CD4-positive, alpha-beta T cell treated with Interleukin-1 beta for 1 hour (primary cell): ENCODE measurements around the gene FAM72C.
"Not testable (repeated sequence)": the region's sequence is repeated elsewhere in the genome, so short reads cannot be mapped to it uniquely, and the experiment has no call there.

Experiments
- DNase-seq, 2 donors: peaks; one replicate each; pipeline ENCODE4 v3.0.0-alpha.2; 2020 to 2022

The FAM72C gene

DNA sequence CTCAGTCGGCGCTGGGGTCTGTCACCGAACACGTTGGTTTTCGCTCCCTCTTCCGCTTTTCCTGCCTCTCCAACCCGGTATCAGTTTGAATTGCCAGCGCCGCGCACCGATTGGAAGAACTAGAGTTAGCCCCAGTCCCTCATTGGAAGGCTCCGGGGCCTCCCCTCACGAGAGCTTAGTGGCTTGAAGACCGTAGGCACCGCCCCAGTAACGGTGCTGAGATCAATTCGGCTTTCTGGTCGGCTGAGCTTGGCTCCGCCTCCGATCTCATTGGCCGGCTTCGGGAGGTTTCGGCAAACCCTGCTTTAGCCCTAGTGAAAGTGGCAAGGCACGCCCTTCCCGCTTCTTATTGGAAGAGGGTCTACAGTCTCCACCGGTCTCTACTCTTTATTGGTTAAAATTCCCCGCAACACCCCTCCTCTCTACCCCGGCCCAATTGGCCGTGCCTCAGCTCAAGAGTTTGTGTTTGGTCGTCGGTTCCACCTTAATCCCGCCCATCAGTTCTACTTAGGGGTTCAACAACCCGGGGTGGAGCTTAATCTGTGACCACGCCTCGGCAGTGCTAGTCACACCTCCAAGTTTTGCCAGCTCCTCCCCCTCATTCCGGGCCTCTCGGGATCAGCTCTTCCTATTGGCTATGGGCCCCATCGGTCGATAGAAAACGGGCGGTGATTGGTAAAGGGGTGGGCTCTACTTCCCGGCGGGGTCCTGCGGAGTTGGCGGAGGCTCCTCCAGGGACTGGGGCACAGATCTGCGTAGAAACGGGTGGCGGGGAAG, at the start of gene FAM72C:
FAM72C (minus strand) TSS at position 63 of the 777 bp plus-strand sequence. CDS start 845 bp downstream, outside the sequence.
- not testable (repeated sequence) for DNase-seq

DNA sequence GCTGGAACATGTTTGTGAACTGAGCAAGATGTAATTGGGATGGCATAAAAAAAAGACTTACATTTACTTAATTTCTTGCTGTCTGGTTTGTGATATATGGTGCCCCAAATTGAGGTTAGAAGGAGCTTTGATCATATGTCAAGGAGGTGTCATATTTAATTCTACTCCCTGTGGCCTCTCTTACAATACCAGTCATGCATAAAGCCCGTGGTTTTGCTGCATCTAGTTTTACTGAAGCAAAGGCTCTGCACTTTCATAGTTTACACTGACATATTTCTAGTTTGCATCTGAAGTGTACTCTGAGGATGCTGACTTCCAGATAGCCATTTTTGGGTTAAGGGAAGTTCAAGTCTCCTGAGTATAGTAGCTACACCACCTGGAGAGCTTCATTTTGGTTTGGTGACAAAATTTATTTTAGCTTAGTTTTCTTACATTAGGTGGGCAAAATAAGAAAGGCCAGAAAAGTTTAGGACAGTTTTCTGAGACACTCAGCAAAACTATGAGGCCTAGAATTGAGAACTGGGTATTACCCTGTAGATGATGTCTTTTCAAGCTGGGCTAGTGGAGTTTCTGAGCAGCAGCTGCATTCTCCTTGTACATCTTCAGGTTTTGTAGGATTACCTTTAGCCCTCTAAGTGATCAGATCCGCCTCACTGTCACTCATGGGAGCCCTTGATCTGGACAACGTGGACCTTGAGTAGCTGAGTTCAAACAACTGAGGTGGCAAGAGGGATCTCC, 48.4 kb upstream of the FAM72C start:
- not testable (repeated sequence) for DNase-seq

DNA sequence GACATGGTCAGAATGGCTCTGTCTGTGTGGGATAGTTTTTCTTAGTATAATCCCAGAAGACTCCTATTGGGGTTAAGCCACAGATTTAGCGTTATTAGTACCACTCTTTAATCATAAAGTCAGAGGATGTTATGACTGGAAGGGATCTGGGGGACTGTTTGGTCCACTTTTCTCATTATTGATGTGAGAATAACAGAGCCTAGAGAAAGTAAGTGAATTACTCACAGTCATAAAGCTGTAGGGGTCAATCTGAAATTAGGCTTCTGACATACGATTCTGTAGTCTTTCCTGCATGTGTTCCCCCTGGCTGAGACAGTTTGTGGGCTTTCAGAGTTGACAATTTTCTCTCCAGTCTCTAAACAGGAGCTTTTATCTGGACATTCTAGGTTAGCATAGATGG, 47.3 kb upstream of the FAM72C start:
- DNase-seq = not testable (repeated sequence)

DNA sequence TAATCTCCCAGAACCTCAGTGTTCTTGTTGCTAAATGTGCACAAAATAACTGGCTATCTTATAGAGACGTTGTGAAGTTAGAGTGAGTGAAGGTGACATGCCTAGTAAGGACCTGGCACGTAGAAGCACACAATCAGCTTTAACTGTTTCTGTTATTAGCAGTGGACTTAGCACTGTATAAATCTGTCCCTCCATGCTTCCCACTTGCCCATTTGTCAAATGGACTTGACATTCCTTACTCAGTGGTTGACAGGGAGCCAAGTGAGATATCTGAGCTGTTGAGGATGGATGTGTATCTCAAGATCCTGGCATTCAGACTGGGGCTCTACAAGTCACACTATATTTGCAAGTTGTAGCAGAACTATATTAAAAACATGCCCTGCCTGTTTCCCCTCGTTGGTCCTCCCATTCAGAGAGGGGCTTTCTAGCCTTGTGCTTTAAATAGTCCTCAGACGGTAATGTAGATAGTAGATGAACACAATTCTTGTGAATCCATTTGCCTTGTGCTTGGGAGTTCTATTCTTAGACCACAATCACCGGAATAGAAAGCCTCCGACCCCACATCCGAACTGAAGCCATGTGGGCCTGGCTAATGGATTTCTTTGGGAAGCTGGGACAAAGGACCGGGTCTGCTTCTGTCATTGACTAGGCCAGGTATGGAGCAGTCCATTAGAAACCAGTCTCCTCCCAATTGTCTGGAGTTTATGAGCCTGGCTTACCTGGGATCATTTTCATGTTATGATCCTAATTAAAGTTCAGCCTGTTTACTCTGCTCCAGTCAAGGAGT, 43.6 kb upstream of the FAM72C start:
- not testable (repeated sequence) for DNase-seq

DNA sequence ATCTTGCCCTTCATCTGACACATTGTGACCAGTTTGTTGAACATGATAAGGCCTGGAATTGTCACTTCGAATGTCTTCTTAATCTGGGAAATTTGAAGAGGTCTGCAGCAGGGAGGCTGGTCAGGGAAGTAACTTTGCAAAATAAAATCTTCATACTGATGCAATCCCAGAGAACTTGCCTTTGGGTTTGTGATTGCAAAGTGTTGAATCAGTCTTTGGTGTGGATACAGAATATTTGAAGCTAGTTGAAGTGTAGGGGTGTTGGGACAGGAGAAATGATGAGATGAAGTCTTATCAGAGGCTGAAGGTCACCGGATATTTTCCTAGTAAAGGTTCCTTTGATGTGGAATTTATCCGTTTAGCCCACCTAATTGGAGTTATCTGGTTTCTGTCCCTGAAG, 42.7 kb upstream of the FAM72C start:
- DNase-seq = not testable (repeated sequence)

DNA sequence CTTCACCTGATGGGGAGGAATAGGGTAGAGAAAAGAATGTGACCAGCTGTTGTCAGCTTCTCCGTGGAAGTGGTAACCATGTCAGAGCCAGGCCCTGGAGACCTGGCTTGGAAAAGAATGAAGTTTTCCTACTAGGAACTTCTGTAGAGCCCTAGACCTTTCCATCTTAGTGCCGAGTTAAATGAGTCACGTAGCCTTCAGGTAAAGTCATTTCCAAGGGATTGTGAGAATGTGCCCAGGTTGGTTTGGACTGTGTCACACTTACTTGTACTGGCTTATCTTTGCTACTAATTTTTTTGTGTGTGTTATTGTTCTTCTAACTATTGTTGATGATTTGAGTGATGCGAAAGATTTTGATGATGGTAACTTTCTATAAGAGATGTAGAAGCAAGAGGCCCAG, 42.3 kb upstream of the FAM72C start:
- not testable (repeated sequence) for DNase-seq

DNA sequence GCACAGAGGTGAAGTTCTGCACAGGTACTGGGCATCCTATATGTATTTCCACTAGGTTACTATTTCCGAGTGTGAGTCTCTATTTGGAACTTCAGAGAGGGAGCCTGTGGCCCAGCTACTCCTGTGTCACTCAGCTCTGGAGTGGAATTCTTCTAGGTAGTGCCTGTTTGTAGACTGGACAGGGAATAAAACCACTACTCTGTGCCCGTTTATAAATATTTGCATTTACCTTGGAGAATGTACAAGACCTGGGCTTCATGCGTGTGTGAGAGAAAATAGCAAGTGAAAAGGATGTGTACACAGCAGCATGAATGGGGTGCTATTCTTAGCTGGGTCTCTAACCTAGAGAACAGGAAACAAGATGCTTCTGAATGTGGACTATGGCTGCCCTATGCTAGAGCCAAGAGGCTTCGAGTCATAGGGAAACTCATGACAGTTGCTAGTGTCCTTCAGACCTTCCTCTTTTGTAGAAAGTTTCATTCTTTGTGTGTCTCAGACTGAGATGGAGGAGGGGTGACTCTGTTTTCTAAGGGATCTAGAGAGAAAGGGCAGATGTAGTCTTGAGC, 40.5 kb upstream of the FAM72C start:
- not testable (repeated sequence) for DNase-seq

DNA sequence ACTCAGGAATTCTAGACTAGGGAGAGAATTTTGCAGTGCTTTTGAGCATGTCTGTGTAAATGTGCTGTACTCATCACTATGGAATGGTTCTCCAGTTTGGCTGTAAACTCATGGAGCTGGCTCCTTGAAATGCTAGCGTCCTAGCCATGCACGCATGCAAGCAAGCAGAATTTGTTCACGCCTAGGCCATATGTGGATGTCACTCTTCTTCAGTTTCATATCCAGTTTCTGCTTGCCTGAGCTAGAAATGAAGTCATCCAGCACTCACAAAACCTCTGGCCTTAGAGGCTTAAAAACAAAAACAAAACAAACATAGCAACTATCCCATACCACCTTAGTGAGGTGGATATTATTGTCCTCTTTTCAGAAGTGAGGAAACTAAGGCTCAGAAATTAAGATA, 37.6 kb upstream of the FAM72C start:
- DNase-seq = not testable (repeated sequence)

DNA sequence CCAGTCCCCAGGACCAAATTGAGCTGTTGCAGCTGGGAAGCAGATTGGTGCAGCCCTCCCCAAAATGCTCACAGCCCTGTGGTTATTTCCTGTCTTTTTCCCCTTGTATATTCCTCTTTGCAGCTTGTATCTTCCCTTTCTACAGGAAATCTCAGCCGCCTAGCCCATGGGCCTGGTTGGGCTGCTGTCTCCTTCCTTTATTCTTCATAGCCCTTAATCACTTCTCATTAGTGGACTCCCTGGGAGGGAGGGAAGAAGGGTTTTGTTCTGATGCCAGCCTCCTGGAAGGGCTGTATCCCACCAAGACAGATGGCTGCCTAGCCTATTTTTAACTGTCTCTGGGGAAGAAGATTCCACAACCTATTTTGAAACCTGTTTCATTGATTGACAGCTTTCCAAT, 32.5 kb upstream of the FAM72C start:
- not testable (repeated sequence) for DNase-seq

DNA sequence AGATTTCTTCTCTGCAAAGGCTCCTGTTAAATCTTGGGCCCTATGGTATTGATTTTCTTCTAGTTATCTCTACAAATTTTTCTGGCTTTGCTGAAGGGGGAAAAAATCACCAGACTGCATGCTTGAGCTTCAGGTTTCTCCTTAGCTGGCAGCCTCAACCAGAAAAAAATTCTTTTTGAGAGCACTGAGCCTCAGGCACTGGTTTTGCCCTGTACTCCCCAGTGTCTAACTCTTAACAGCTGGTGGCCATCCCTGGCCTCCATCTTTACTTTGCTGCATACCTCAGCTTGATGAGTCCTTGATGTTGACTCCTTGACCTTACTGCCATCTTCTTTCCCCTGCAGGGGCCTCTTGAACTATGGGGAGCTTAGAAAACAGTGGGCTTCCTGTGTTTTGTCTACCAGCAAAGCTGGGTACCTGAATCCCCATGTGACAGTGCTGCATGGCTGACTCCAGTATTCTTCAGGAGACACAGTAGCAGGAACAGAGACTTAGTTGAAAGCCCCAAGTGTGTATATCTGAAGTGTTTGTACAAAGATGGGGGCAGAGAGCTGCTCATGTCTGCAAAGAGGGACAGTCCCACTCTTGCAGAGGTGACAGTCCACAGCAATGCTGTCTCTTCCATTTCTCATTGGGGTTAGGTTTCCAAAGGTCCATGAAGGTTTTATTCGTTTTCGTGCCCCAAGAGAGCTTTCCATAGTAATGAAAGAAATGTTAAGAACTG, 31.7 kb upstream of the FAM72C start:
- not testable (repeated sequence) for DNase-seq

DNA sequence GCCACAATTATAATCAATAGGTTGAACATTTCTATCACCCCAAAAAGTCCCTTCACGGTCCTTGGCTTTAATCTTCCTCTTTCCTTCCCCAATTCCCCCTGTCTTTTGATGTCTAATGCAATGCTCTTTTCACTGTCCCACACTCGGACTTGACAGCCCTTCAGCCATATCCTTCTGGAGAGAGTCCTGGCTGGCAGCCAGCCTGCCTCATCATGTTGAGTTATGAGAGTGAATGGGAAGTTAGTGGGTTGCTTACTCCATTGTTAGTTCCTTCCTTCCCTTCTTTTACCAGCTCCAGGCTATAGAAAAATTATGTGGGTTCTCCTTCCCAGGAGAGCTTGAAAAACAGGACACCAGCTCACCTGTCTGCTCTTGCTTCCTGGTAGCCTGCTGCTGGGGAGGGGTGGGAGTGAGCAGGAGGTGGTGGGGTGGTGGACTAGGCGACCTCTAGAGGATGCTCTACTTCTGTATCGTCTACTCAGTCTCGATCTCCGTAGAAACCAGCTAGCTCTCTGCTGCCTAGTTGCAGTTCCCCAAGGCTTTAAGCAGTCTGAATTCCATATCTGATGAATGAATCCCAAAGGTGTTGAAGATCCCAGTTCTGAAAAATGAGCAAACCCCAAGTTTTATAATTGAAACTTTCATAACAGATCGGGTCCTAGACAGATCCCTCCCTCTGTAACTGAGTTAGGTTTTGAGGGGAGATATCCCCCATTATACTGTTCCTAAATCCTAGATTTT, 30.5 kb upstream of the FAM72C start:
- DNase-seq = not testable (repeated sequence)

DNA sequence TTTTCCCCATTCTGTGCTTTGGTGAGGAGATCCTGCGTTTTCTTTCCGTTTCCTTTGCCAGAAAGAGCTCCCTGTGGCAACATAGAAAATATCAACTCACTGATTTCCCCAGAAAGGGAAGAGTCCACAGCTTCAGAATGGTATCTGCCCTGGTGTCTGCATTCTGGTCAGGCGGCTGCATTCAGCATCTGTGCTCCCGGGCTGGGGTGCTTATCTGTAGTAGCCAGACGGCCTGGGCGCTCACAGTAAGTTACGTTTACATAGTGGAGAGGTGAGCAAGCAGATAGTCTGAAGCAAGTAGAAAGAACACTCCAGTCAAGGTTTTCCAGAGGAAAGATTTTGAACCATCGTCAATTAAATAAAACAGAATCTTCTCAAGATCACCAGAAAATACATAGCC, 29.3 kb upstream of the FAM72C start:
- not testable (repeated sequence) for DNase-seq

DNA sequence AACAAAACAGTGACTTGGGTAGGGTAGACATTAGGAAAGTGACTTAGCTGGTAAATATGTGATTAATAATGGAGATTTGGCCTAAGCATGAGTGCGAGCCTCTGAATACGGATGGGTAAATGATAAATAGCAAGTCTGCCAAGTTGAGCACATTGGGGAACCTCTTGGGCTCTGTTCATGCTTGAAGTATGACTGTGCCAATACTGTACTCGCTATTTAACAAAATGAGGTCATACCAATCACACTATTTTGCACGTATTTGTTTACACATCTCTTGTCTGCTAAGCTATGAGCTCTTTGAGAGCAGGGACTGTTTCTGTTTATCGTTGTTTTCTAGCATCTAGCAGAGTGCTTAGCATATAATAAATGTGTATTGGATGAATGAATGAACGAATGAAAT, 24.2 kb upstream of the FAM72C start:
- DNase-seq = not testable (repeated sequence)

DNA sequence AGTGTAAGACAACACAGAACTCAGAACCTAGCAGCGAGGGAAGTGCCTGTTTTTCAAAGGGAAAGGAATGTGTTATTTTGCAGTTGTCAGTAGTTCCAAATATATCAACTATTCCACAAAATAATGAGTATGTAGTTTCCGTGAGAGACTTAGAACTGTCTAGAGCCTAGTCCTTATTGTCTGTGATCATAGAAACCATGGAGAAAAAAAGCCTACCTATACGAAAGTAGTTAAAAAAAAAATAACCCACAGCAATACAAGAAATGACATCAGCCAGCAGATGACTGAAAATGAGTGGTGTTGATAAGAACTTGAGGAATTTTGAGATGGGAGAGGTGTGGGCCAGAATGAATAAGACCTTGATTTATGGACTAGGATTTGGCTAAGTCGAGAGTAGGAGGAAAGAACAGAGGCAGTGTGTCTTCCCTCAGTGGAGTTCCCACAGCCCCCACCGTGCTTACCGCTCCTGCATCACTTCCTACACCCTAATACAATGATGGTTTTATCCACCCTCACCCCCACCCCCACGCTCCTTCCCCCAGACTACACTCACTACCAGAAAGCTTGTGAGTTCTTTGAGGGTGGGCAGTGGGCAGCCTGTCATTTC, 21.6 kb upstream of the FAM72C start:
- DNase-seq = not testable (repeated sequence)

DNA sequence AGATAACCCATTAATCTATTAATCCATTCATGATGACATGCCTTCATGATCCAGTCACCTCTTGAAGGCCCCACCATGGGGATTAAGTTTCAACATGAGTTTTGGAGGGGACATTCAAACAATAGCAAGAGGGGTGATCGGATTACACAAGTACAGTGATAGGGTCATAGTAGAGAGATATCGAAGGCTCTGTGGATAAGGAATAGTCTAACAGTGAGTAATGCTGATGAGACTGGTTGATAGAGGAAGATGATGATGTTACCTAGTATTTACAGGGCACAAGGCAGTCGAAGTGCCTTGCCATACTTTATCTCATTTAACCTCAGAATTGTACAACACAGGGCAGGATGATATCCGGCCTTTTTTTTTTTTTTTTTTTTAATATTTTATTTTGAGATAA, 18.9 kb upstream of the FAM72C start:
- DNase-seq = not testable (repeated sequence)

DNA sequence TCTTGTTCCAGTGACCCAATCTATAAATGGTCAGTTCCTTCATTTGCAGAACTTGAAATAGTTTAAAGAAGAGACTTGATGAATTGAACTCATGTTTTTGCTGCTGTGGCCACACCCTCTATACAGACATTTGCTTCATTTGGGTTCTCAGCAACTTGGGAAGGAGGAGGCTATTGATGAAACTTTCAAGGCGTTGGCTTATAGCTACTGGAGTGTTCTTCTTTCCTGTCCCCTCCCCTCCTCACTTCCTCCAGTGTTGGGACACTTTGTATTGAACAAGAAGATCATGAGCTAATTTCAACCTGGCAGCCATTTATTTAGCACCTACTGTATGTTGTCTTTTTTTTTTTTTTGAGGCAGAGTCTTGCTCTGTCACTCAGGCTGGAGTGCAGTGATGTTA, 17.9 kb upstream of the FAM72C start:
- DNase-seq = not testable (repeated sequence)

DNA sequence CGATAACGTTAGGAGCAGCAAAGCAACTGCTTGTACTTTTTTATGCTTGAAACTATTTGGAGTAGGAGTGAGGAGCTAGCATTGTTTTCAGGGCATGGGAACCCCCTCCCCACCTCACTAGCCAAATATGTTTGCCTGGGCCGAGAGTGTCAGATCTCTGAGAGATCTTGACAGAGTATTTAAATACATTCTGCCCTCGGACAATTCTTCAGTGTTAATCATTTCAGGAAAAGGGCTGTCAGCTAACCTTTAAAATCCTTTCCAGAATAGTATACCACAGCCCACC, 17.6 kb upstream of the FAM72C start:
- not testable (repeated sequence) for DNase-seq

DNA sequence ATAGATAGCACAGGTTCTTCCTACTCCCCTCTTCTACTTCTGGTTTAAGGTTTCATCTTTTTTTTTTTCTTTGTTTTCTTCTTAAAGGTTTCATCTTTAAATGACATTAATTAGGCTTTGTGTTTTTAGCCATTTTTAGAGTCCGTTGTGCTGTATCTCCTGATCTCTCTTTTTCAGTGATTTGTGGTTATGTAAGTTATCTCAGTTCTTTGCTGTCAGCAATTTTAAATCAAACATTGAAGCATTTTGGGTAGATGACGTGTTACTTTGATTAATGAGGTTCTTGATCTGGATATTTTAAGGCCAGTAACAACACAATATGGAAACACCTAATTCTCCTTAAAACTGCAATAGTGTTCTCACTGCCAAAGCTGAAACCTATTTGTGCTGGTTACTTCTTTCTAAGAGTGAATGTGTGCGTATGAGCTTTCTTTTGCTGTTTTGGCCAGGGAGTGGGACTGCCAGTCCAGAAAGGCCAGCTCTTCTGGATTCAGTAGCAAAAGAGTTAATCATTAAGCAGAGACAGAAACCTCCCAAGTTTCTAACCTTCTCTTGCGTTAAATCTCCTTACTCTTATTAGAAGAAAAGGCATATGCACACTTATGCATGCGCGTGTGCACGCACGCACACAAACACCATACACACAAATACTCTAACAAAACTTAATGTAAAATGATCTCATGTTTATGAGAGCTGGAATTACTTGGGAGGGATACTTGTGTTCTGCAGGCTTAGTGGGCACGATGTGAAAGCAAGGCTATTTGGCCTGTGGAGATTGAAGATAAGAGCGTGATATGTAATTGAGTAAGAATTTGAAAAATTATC, 17.0 kb upstream of the FAM72C start:
- not testable (repeated sequence) for DNase-seq

DNA sequence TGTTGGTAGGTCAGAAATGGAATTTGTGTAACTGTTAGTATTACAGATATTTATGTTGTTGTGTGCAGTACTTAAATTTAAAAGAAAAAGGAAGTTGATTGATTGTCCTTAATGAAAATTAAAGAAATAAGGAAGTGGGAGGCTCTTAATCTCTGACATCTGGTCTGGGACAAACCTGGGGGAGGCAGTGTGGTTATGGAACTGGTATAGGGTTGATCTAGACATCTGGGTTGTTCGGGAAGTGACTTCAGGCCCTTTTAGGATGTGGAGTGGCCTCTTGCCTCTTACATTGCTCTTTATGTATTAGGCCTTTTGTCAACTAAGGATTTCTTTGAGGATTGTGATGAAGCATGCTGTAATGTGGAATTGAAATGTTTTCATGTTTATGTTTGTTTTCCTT, 16.1 kb upstream of the FAM72C start:
- DNase-seq = not testable (repeated sequence)
